GM20000 (cell line): ENCODE data around the gene GLI3.

Experiments used
- DNase-seq: peaks from one replicate; pipeline ENCODE4 v3.0.0; 2012; ENCODE audit warnings: low spot score
- CTCF ChIP-seq: IDR thresholded peaks from 2 replicates; pipeline ENCODE4 v1.5.1; 2012; ENCODE audit warnings: mild to moderate bottlenecking, control low read depth; ENCODE audit errors: extremely low read depth, missing control alignments

The GLI3 gene

DNA sequence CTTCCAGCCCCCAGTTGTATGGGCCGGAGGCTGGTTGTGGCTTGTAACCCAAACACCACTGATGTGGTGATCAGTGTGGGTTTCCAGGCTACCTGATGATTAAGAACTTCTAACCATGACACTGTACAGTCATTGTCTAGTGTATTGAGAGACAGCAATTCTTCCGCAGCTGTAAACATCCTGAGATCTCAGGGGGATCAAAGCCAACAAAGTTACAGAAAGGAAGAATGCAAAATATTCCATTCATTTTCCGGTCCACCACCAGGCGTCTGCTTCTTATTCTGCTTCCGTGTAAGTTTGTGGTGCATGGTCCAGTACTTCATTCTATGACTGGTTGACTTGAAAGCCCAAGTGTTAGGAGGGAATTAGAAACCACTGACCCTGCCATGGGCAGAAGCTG, 10.3 kb upstream of the GLI3 start:
- DNase-seq = no peak
- no peak for TF ChIP-seq CTCF

DNA sequence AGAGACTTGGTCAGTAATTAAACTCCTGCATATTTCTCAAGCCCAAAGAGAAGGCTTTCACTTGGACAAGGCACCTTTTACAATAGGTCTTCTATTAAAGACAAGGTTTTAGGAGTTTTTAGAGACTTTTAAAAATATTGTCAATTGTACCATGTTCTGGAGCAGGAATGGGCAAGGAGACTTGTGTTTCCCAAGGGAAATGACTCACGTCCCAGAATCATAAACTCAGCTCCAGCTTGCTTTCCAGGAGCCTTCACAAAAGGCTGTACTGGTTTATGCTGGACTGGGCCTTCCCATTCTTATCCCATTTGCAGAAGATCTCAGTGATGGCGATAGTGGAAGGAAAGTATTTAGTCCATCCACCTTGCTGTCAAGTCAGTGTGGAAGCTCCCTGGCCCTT, 7.8 kb upstream of the GLI3 start:
- DNase-seq = no peak
- no peak for TF ChIP-seq CTCF

GRCh38 chr7:42242381-42242780, 5.4 kb upstream of the GLI3 start:
- no peak for DNase-seq
- TF ChIP-seq CTCF = no peak

GRCh38 chr7:42241424-42241823, 4.4 kb upstream of the GLI3 start:
- no peak for DNase-seq
- TF ChIP-seq CTCF = no peak

GRCh38 chr7:42240416-42240815, 3.4 kb upstream of the GLI3 start:
- no peak for TF ChIP-seq CTCF
- DNase-seq = no peak

DNA sequence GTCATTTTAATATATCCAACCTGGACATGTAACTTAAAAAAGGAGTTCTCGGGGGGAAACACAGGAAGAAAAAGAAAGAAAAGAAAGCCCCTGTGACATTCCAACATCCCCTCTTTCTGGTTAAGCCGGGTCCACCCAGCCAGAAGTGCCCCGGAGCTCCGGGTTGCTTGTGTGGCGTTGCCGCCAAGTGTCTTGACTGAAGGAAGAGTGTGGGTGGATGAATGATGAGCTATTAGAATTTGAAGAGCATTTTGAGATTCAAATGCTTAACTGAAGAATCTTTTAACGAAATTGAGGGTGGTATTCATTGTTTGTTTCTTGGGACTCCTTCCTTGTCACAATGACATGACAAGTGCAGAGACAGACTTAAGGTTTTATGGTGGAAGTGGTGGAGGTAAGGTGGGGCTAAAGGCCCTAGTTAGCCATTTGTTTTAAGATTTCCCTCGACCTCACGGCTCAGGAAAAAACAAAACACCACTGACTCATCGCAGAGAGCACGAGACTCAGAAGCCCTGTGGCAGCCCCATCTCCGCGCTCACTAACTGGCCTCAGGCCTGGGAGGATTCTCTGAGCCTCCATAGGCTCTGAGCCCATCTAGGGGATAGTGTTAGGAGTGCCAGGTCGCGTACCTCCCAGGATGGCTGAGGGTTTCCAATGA, 1.8 kb upstream of the GLI3 start:
- no peak for TF ChIP-seq CTCF
- DNase-seq = no peak

- DNase-seq = no peak
- no peak for TF ChIP-seq CTCF
Measured at GRCh38 chr7:42237811-42238541, 967 bp upstream of the GLI3 start.
